GM18517 (cell line): ENCODE measurements around the gene SMYD4.
"Not testable (repeated sequence)": the region's sequence is repeated elsewhere in the genome, so short reads cannot be mapped to it uniquely, and the experiment has no call there.

Experiments
- ATAC-seq: cut with Tn5 transposase; IDR thresholded peaks from one replicate; pipeline ENCODE4 v1.9.1; 2021; ENCODE audit warnings: mild to moderate bottlenecking, moderate library complexity; ENCODE audit not compliant: unreplicated experiment

Gene SMYD4

DNA sequence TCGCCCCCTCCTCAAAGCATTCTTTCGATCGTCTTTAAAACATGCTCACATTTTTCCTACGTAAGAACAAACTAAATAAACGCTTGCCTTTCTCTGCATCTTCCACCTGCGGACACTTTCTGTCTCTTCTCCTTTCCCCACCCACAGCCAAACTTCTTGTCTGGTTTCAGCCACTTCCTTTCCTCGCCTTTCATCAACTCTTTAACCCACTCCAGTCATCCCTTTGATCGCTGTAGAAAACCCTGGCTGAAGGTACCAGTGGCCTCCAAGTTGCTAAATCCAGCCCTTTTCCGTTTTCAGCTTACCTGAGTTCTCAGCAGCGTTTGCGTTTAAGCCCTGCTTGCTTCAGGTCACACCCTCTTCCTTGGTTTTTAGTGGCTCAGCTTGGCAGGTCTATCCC, 586 bp upstream of the SMYD4 start:
- ATAC-seq: no peak

- no peak for ATAC-seq
Observed at GRCh38 chr17:1829216-1829591, 498 bp downstream of the SMYD4 start.

DNA sequence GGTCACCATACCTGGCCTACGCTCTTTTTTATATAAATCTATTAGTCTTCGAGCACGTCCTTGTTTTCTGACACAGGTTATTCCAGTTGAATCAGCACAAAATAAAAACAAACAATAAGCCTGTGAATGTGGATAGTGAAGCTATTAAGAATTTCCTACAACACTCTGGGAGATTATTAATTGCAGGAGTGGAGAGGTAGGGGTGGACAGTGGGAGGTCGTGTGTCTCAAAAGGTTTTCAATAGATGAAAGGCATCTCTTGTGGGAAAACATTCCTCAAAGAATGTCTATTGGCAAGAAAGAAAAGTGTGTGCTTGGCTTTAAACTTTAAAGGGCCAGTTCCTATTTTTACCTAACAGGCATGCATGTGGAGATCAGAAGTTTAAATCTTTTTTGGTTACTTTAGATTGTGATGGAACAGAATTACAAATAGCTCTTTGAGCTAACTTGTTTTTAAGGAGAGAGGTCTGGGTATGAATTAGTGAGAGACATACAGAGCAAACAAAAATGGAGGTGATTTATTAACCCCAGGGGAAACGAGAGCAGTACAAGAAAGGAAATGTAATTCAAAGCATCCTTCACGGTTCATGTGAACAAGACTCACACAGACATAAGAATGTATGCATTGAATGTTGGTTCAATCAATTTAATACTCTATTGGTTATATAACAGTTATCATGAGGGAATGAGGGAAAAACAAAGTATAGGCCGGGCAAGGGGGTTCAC, 9.0 kb downstream of the SMYD4 start:
- no peak for ATAC-seq

- ATAC-seq: no peak
Observed at GRCh38 chr17:1813088-1813487, 16.6 kb downstream of the SMYD4 start.

DNA sequence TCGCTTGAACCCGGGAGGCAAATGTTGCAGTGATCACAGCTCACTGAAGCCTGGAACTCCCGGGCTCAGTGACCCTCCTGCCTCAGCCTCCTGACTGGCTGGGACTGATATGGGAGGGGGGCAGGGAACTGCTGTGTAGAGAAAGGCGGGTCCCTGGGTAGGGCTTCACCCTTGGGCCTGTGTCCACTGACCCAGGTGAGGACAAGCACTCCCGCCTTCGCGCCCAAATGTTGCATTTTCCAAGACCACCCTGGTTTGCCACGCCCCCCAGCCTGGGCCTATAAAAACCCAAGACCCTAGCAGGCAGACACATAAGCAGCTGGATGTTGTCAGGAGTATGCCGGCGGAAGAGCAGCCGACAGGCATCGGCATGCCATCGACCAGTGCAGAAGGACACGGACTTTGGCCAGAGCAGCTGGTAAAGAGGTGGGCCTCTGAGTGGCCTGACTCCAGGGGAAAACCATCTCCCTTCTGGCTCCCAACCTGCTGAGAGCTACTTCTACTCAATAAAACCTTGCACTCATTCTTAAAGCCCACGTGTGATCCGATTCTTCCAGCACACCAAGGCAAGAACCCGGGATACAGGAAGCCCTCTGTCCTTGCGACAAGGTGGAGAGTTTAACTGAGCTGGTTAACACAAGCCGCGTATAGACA, 19.1 kb downstream of the SMYD4 start:
- no peak for ATAC-seq

- not testable (repeated sequence) for ATAC-seq
Observed at GRCh38 chr17:1809815-1810214, 19.9 kb downstream of the SMYD4 start.

GRCh38 chr17:1808644-1809043, 21.1 kb downstream of the SMYD4 start:
- no peak for ATAC-seq

DNA sequence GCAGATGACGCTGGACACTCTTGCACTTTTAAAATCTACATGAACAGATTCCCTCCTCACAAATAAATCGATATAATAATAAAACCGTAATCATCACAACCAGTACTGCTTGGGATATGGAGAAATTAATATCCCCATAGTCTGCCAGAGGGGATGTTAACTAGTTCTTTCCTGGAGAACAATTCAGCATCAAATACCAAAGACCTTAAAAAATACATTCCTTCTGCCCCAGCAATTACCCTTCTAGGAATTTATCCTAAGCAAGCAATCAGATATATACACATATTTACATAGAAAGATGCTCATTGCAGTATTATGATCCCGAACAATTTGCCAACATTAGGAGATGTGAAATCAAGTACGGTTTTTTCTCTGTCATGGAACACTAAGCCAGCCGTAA, 21.8 kb downstream of the SMYD4 start:
- no peak for ATAC-seq

GRCh38 chr17:1803280-1803679, 26.4 kb downstream of the SMYD4 start:
- ATAC-seq: no peak

DNA sequence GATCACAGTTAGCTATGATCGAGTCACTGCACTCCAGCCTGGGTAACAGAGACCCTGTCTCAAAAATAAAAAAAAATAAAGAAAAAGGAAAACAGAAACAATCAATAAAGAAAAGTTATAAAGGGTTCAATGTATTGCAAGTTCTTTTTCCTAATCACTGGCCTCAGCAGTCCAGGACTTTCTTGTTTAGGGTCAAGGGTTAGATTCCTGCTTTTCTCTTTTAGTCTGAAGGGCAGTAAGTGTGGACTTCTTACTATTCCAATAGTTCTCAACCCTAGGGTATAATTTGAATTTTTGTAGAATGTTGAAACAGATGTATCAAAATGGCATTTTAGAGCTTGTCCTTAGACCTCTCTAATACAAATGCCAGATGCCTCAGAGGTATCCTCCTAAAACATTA, 27.3 kb downstream of the SMYD4 start:
- ATAC-seq: no peak

DNA sequence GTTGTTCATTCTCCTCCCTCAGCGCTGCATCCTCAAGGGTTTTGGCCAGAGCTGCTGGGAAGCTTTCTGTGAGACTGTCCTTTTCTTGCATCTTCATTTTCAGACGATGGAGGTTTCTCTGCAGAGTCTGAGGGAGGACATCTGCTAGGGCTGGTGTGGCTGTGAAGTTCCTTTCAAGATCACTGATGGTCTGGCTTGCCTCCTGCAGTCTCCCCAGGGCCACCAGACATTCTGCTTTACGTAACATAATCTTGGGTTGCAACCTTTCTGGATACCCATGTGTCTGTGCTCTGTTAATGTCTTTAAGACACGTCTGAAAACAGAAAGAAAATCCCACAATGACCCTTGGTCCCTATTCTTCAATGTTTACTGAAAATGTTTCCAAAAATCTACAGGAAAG, 29.0 kb downstream of the SMYD4 start:
- no peak for ATAC-seq

DNA sequence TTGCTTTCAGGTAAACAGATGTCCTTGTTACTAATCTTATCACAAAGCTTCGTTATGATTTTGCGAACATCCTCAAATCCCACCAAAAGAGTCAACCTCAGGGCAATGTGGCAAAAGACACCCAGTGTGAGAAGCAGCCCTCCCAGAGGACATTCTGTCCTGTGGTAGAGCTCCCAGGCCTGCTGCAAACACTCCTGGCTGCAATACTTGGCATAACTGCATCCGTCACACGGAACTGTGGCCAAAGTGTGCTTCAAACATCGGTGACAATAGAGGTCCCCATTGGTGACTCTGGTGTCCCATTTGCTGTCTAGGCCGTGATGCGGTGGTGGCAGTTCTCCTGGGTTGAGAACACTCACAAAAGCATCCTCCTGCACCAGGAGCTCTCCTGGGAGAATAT, 29.5 kb downstream of the SMYD4 start:
- ATAC-seq: no peak

GRCh38 chr17:1797846-1798245, 31.9 kb downstream of the SMYD4 start:
- ATAC-seq: not testable (repeated sequence)

DNA sequence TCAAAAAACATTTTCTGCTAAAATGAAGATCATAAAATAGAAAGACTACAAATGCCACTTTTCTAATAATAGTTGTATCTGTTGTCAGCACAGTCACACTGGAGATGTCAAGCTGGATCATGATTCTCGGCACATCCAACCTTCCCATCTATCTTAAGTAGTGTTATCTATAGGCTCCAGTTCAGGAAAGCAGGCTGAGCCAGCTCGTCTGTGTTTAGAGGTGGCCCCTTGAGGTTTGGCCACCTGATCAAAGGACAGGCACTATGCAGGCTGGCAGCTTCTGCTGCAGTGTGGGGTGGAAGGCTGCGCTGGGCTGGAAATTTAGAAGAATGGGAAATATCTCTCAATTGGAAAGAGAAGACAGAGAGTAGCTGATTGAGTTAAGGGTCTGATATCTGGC, 32.4 kb downstream of the SMYD4 start:
- ATAC-seq: no peak

DNA sequence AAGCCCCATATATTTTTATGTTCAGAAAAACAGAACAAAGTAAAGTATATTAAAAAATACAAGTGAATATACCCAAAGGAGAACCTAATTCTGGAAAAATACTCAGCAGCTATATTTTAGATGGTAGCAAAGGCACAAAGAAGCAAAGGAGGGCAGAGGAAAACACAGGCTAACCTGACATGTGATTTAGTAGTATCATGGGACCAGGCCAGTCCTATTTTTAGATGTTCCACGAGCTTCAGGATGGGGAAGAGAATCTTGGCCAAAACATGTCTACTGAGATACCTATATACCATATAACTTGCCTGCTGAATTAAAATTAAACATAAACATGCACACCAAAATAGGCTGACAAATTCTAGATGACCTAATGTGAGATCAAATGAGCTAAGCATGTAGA, 32.9 kb downstream of the SMYD4 start:
- no peak for ATAC-seq

- no peak for ATAC-seq
Observed at GRCh38 chr17:1793447-1793806, 36.3 kb downstream of the SMYD4 start.

DNA sequence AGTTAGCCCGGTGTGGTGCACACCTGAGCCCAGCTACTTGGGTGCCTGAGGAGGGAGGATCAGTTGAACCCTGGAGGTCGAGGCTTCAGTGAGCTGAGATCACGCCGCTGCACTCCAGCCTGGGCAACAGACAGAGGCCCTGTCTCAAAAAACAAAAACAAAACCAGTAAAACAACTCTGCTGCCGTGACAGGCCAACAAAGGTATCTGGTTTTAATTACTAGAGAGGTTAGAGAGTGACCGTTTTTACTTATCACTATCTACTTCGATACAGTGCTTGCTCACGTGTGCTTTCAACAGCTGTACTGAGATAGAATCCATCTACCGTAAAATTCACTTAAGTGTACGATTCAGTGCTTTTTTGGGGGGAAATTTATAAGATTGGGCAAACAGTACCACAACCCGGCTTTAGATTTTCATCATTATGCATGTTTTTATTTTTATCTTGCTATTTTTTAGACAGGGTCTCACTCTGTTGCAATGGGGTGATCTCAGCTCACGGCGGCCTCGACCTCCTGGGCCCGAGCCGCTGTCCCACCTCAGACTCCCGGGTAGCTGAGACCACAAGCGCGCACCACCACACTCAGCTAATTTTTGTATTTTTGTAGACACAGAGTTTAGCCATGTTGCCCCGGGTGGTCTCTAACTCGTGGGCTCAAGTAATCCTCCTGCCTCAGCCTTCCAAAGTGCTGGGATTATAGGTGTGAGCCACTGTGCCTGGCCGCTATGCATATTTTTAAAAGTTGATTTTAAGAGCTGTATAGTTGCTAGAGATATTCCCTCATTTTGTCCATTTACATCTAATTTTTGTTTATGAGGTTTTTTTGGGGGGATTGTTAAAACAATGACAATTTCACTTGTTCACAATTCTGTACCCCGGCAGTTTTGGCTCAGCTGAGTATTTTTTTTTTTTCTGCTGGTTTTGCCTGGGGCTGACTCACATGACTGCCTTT, 36.9 kb downstream of the SMYD4 start:
- ATAC-seq: no peak

DNA sequence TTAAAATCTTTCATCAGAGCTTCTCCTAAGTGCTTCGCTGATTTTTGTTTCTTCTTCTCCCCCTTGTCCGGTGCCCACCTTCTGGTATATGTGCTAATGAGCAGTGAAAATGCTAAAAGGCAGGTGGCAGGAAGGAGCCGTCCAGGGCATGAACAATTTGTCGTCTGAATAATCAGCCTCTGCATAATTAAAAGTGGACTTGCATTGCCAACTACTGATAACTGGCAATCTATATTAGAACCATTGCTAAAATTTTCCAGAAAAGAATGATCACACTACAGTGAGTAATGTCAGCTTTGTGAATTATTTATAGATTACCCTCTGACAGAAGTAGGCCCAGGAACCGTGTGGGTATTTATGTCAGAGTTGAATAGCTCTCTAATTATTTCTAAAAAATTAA, 39.8 kb downstream of the SMYD4 start:
- ATAC-seq: no peak

- ATAC-seq: no peak
Observed at GRCh38 chr17:1787301-1787902, 42.3 kb downstream of the SMYD4 start.

GRCh38 chr17:1786708-1787107, 43.0 kb downstream of the SMYD4 start:
- no peak for ATAC-seq

DNA sequence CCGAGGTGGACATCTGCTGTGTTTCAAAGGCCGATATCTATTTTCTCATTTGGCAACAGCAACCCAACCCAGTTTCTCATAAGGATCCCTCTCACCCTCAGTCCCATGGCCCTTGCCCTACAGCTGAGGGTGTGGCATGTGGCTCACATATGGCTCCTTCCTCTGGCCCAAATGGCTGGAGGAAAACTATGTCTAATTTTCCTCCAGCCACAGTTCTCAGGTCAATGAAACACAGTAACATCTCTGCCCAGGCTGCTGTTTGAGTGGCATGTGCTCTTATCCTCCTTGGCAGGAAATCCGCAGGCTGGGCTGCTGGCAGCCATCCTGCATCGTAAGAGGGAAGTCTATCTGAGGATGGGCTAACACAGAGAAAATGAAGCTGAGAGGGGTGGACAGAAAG, 43.8 kb downstream of the SMYD4 start:
- no peak for ATAC-seq
